Astrocyte of the cerebellum (primary cell): ENCODE measurements around the gene MEGF6.

ENCODE experiments used
- DNase-seq: peaks from one replicate; pipeline ENCODE4 v3.0.0-alpha.2; 2011; ENCODE audit warnings: low read depth
- H3K4me3 ChIP-seq: 2 replicates; pipeline ENCODE4 v1.5.1; 2011; ENCODE audit warnings: mild to moderate bottlenecking, low read depth, low read length, moderate library complexity
- CTCF ChIP-seq: IDR thresholded peaks from 2 replicates; pipeline ENCODE4 v1.5.1; 2012; ENCODE audit warnings: low read length, low read depth, moderate library complexity, mild to moderate bottlenecking; ENCODE audit errors: missing control alignments
- in situ Hi-C: cut with HindIII; loops from 2 replicates; pipeline ENCODE4 v1.10.0; 2017; ENCODE audit warnings: low sequenced_read_pairs

Gene MEGF6

DNA sequence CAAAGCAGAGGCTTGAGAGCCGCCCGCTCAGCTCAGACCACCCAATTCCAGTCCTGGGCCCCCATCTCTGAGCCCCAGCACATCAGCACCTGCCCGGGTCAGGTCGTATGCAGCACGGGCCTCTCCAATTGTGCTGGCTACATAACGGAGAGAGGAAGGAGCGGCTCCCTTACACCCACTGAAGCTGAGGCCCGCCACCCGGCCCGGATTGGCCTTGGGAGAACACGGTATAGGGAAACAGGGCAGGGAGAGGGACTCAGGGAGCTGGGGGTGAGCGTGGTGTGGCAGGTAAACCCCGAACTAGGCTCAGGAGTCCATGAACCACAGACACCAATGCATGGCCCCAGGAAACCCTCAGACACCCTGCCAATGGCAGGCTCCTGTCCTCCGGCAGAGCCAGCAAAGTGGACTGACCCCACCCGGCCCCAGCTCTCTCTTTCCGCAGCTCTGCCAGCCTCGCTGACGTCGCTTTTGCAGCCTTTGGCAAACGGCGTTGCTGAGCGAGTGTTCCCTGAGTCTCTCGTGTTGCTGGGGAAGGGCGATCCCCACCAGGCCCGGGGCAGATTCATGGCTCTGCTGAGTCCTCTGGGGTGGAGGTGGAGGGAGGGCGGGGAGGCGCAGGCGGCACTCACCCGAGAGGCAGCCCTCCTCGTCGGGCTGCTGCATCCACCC lies 16.5 kb downstream of the MEGF6 start:
- in situ Hi-C loops, result no loop called here
- TF ChIP-seq CTCF, result no peak
- H3K4me3 ChIP-seq, result no peak overlapping the region
- DNase-seq, result no peak

GRCh38 chr1:3593745-3594144 lies 17.6 kb downstream of the MEGF6 start:
- no peak for DNase-seq
- in situ Hi-C loops, result no loop called here
- no peak overlapping the region for H3K4me3 ChIP-seq
- TF ChIP-seq CTCF, result no peak

- no peak overlapping the region for H3K4me3 ChIP-seq
- in situ Hi-C loops, result no loop called here
- DNase-seq, result no peak
- TF ChIP-seq CTCF, result no peak
Observed at GRCh38 chr1:3593334-3593733, 18.0 kb downstream of the MEGF6 start.

DNA sequence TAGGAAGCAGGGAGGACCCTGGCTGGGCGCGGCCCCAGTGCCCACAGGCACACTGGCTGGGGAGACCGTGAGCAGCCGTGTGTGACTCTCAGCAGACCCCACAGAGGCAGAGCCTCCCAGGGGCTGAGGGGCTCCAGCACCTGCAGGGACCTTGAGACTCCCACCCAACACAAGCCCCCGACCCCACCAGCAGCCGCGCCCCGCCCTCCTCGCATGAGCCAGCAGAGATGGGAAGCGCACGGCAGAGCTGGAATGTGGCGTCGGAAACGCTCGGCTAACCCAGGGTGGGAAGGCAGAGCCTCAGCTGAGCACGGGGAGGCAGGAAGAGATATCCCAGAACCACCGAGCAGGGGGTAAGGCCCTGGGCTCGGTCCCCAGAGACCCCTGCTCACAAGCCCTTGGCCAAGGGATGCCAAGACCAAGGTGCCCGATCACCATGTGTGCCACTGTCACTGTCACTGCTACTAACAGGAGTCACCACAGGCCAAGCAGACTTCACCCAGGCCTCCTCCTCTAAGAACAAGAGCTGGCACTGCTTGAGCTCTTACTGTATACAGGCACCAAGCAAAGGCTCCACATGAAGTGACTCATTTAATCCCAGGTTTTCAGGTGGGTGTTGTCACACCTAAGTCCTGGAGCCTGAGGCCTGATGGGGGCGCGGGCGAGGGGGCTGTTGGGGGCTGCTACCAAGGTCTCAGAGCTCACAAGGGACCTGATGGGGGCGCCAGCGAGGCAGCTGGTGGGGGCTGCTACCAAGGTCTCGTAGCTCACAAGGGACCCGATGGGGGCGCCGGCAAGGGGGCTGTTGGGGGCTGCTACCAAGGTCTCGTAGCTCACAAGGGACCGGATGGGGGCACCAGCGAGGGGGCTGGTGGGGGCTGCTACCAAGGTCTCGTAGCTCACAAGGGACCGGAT lies 20.1 kb downstream of the MEGF6 start:
- in situ Hi-C loops, result no loop called here
- no peak for DNase-seq
- no peak overlapping the region for H3K4me3 ChIP-seq
- no peak for TF ChIP-seq CTCF

DNA sequence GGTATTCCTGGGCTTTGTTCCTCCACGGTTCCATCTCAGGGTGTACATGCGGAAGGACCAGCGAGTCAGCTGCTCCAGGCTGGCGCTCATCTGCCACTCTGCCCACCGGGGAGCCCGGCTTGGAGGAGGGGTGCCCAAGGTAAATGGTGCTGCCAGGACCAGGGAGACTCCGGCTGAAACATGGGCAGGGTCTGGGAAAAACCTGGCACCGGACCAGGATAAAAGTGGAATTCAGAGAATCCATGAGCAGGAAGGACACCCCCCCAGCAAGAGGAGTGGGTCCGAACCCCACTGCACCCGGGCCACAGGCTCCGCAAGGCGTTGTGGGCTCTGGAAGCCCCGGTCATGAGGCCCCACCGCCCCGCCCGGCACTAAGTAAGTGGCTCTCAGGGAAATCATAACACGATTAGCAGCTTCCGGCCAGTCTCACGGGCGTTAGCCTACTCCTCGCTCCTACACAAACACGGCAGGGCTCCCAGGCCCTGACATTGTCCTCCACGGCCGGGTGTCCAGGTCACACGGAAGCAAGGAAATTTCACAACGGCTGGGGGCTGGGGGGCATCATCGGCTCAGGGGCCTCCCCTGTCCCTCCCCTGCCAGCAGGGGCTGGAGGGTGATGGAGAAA lies 21.1 kb downstream of the MEGF6 start:
- no peak for TF ChIP-seq CTCF
- DNase-seq, result no peak
- in situ Hi-C loops, result no loop called here
- H3K4me3 ChIP-seq, result no peak overlapping the region

DNA sequence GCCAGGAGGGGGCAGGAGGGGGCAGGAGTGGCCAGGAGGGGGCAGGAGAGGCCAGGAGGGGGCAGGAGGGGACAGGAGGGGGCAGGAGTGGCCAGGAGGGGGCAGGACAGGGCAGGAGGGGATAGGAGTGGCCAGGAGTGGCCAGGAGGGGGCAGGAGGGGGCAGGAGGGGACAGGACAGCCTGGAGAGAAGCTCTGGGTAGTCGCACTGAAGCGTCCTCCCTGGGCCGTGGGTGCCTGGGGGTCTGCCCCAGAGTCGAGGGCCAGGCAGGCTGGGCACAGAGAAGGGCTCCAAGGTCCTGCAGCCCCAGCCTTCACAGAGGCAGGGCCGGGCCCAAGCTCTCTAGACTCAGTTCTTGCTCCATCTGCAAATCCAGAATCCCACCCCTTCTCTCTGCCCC lies 22.9 kb downstream of the MEGF6 start:
- H3K4me3 ChIP-seq, result no peak overlapping the region
- no peak for DNase-seq
- in situ Hi-C loops, result no loop called here

More for the DNA sequence above, 22.9 kb downstream of the MEGF6 start:
- TF ChIP-seq CTCF, result no peak
